Spleen (tissue), 11 donors: Measurements from ENCODE around the gene IQGAP1. TPM values are rescaled to one million over a fixed set of nuclear protein-coding genes. Genes with fewer than 3 reads are reported as not detected.
"Not testable (repeated sequence)": the region's sequence is repeated elsewhere in the genome, so short reads cannot be mapped to it uniquely, and the experiment has no call there.

ENCODE experiments used
- DNase-seq: peaks from one replicate; pipeline ENCODE4 v3.0.0-alpha.2; 2020
- H3K27ac ChIP-seq, 8 donors: fragments of 200-600 bp; sonication (generic) in 7 of 8; 1 replicate in 4 of 8; 2 replicates in 4 of 8; pipeline versions ENCODE4 v1.5.0 to v1.8.0; 2016 to 2021; ENCODE audit warnings: inconsistent platforms in 4 of 8, mild to moderate bottlenecking in 4 of 8, moderate library complexity in 1 of 8
- H3K27me3 ChIP-seq, 7 donors: fragments of 200-600 bp; sonication (generic) in 6 of 7; replicated peaks in 1 of 7; 1 replicate in 4 of 7; 2 replicates in 3 of 7; pipeline versions ENCODE4 v1.5.0 to v1.8.0; 2016 to 2021; ENCODE audit warnings: inconsistent platforms in 3 of 7, mild to moderate bottlenecking in 1 of 7
- H3K36me3 ChIP-seq, 6 donors: fragments of 200-600 bp; sonication (generic) in 5 of 6; 1 replicate in 4 of 6; 2 replicates in 2 of 6; pipeline versions ENCODE4 v1.5.0 to v1.8.0; 2016 to 2021; ENCODE audit warnings: inconsistent platforms in 2 of 6
- H3K4me1 ChIP-seq, 6 donors: fragments of 200-600 bp; sonication (generic) in 5 of 6; 1 replicate in 3 of 6; 2 replicates in 3 of 6; pipeline versions ENCODE4 v1.5.0 to v1.8.0; 2016 to 2021; ENCODE audit warnings: inconsistent platforms in 3 of 6
- H3K4me3 ChIP-seq, 8 donors: fragments of 200-600 bp; sonication (generic) in 7 of 8; 1 replicate in 4 of 8; 2 replicates in 4 of 8; pipeline versions ENCODE4 v1.5.0 to v1.8.0; 2016 to 2021; ENCODE audit warnings: inconsistent platforms in 4 of 8, mild to moderate bottlenecking in 4 of 8, moderate library complexity in 2 of 8
- H3K9me3 ChIP-seq, 8 donors: fragments of 200-600 bp; sonication (generic) in 7 of 8; 1 replicate in 4 of 8; 2 replicates in 4 of 8; pipeline versions ENCODE4 v1.5.0 to v1.8.0; 2016 to 2021; ENCODE audit warnings: inconsistent platforms in 4 of 8
- POLR2A ChIP-seq, 3 donors: fragments of 450-650 bp; IDR thresholded peaks; one replicate each; pipeline ENCODE4 v1.5.1; 2017; ENCODE audit warnings: antibody characterized with exemption in 3 of 3, mild to moderate bottlenecking in 1 of 3
- POLR2AphosphoS5 ChIP-seq, 3 donors: sonication (generic); formaldehyde crosslinking; IDR thresholded peaks; one replicate each; pipeline ENCODE4 v1.5.1; 2017; ENCODE audit warnings: antibody characterized with exemption in 3 of 3
- WGBS, 5 donors: extraction: QIAGEN DNeasy Blood & Tissue Kit in 3 of 5; methylation state at CpG; one replicate each; pipeline versions ENCODE4 v1.1.5 to v1.1.7; 2013 to 2018; 5-methylcytosine and 5-hydroxymethylcytosine counted together
- intact Hi-C: fragments of 100-400 bp; cut with DNase I; formaldehyde crosslinking; loops from one replicate; pipeline ENCODE4 v1.15.0; 2023; ENCODE audit warnings: low total_unique reads
- polyA plus RNA-seq, 3 donors: library from polyadenylated mRNA; stranded (reverse); fragments of 200-250 nt; gene quantifications; one replicate each; pipeline ENCODE4 v1.2.1, GENCODE V29; 2013
- total RNA-seq, 7 donors: library from RNA; depleted of rRNA in 3 of 7; stranded (reverse); fragments of >200 nt in 3 of 7; fragmentation: NEBNext Ultra II Directional in 4 of 7; extraction: Animal tissue kit (Norgen Biotek cat#: 25700) in 4 of 7; gene quantifications; one replicate each; pipeline versions ENCODE4 v1.1.0 to v1.2.1, GENCODE V29; 2016 to 2021
- TF ChIP-seq, protein P1 (sequence below), 11 experiments: fragments of 200-600 bp in 7 of 11; fragments of 450-650 bp in 4 of 11; sonication (generic) in 4 of 11; IDR thresholded peaks in 8 of 11; conservative IDR thresholded peaks in 3 of 11; 1 replicate in 7 of 11; 2 replicates in 4 of 11; pipeline versions ENCODE4 v1.4.0 to v1.8.0; 2016 to 2021; ENCODE audit warnings: antibody characterized with exemption in 11 of 11, inconsistent platforms in 4 of 11, mild to moderate bottlenecking in 1 of 11
- donor health status: healthy with polysubstance abuse.
- donor health status: DM: no; HTN: no; CAD: no; lungs with moderate emphysema.
- donor health status: DM: no; HTN: no; CAD: no.
- donor health status: Bipolar disorder and iron deficiency.
- donor health status: healthy.
- donor health status: DM: no; HTN: no; CAD: no.
- donor health status: DM: yes; HTN: yes; CAD: no.

The IQGAP1 gene
- total and polyA plus RNA-seq, 10 donors: 48.1 to 282 (median 219) TPM

DNA sequence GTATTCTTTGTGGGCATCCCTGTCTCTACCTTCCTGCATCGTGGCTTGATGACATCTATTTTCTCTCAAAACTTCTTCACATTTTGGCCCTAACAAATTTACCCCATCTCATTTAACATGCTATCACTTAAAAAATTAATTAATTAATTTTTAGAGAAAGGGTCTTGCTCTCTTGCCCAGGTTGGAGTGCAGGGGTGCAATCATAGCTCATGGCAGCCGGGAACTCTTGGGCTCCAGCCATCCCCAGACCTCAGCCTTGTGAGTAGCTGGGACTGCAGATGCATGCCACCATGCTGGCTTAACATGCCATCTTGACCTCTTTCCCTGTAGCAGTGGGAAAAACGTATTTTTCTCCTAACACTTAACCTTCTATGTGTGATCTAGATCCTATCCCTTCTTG lies 20.6 kb downstream of the IQGAP1 start:
- no peak for DNase-seq
- no peak for TF ChIP-seq POLR2A (IDR thresholded peaks at IDR 0.05)
- TF ChIP-seq, protein P1, sequence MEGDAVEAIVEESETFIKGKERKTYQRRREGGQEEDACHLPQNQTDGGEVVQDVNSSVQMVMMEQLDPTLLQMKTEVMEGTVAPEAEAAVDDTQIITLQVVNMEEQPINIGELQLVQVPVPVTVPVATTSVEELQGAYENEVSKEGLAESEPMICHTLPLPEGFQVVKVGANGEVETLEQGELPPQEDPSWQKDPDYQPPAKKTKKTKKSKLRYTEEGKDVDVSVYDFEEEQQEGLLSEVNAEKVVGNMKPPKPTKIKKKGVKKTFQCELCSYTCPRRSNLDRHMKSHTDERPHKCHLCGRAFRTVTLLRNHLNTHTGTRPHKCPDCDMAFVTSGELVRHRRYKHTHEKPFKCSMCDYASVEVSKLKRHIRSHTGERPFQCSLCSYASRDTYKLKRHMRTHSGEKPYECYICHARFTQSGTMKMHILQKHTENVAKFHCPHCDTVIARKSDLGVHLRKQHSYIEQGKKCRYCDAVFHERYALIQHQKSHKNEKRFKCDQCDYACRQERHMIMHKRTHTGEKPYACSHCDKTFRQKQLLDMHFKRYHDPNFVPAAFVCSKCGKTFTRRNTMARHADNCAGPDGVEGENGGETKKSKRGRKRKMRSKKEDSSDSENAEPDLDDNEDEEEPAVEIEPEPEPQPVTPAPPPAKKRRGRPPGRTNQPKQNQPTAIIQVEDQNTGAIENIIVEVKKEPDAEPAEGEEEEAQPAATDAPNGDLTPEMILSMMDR (IDR thresholded peaks at IDR 0.05 in 8 of 11, conservative IDR thresholded peaks at IDR 0.05 in 3 of 11): no peak
- TF ChIP-seq POLR2AphosphoS5 (IDR thresholded peaks at IDR 0.05): no peak
- intact Hi-C loops: no loop called here
- H3K36me3 ChIP-seq: peaks cover 0 to 11% (median 0%) of the 10 kb centered on the region in 6 donors
- peaks cover 24 to 92% (median 80%) of the 10 kb centered on the region in 6 donors for H3K4me1 ChIP-seq
- peak overlapping the region in 4 of 8 donors; percentile 6 to 65 (median 53) for H3K27ac ChIP-seq
- H3K27me3 ChIP-seq: no peaks in the 10 kb centered on the region
- H3K4me3 ChIP-seq: no peak overlapping the region
- no peaks in the 10 kb centered on the region for H3K9me3 ChIP-seq
- WGBS, 5 donors: 72 to 94% (median 89%) methylated on average over 3 of the region's 3 CpGs

DNA sequence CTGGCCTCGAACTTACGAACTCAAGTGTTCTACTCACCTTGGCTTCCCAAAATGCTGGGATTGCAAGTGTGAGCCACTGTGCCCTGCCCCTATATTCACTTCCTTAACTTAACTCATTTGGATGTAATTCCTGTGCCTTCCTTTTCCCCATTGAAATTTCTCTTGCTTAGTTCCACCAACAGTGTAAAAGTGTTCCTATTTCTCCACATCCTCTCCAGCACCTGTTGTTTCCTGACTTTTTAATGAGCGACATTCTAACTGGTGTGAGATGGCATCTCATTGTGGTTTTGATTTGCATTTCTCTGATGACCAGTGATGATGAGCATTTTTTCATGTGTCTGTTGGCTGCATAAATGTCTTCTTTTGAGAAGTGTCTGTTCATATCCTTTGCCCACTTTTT lies 21.5 kb downstream of the IQGAP1 start:
- Histone ChIP-seq H3K27ac (peak overlapping the region in 3 of 8 donors; percentile 45 to 65 (median 61)), H3K36me3 (peaks cover 0 to 11% (median 0%) of the 10 kb centered on the region in 6 donors), H3K4me1 (peaks cover 30 to 92% (median 81%) of the 10 kb centered on the region in 6 donors)
- DNase-seq, intact Hi-C loops, H3K4me3 ChIP-seq, H3K9me3 ChIP-seq, H3K27me3 ChIP-seq: not testable (repeated sequence)
- 83 to 91% (median 86%) methylated on average over 3 of the region's 3 CpGs for WGBS, 5 donors

DNA sequence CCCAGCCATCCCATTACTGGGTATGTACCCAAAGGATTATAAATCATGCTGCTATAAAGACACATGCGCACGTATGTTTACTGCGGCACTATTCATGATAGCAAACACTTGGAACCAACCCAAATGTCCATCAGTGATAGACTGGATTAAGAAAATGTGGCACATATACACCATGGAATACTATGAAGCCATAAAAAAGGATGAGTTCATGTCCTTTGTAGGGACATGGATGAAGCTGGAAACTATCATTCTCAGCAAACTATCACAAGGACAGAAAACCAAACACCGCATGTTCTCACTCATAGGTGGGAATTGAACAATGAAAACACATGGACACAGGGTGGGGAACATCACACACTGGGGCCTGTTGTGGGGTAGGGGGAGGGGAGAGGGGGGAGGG lies 22.3 kb downstream of the IQGAP1 start:
- Histone ChIP-seq H3K4me1 (peaks cover 30 to 92% (median 81%) of the 10 kb centered on the region in 6 donors), H3K36me3 (peaks cover 0 to 11% (median 0%) of the 10 kb centered on the region in 6 donors)
- intact Hi-C loops: loop anchor here (10.0 kb wide), 1 partner anchor 46 kb away; no protein-coding TSS in a partner anchor
- H3K27me3 ChIP-seq, H3K4me3 ChIP-seq, H3K27ac ChIP-seq, H3K9me3 ChIP-seq, DNase-seq: not testable (repeated sequence)
- WGBS, 5 donors: 96 to 99% (median 97%) methylated on average over 4 of the region's 4 CpGs

DNA sequence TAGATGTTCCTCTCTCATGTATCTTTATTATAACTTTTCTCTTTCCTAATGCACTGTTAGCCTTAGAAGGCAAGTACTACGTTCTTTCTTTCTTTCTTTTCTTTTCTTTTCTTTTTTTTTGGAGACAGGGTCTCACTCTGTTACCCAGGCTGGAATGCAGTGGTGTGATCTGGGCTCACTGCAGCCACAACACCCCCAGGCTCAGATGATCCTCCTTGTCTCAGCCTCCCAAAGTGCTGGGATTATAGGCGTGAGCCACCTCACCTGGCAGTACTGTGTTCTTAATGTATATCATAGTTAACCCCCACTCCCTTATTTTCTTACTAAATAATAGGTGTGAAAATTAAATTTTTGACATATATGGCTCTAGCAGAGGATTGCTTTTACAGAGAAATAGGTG lies 23.1 kb downstream of the IQGAP1 start:
- WGBS, 5 donors: 88 to 97% (median 93%) methylated on average over 2 of the region's 2 CpGs
- Histone ChIP-seq H3K4me3 (no peak overlapping the region), H3K4me1 (peaks cover 30 to 90% (median 76%) of the 10 kb centered on the region in 6 donors), H3K36me3 (peaks cover 0 to 11% (median 0%) of the 10 kb centered on the region in 6 donors), H3K27me3 (no peaks in the 10 kb centered on the region), H3K9me3 (no peaks in the 10 kb centered on the region), H3K27ac (peak overlapping the region in 3 of 8 donors; percentile 73 to 80 (median 77))
- no peak for TF ChIP-seq POLR2A (IDR thresholded peaks at IDR 0.05)
- TF ChIP-seq, protein P1 (IDR thresholded peaks at IDR 0.05 in 8 of 11, conservative IDR thresholded peaks at IDR 0.05 in 3 of 11): no peak
- TF ChIP-seq POLR2AphosphoS5 (IDR thresholded peaks at IDR 0.05): no peak
- DNase-seq: no peak
- intact Hi-C loops: loop anchor here (10.0 kb wide), 1 partner anchor 46 kb away; no protein-coding TSS in a partner anchor

DNA sequence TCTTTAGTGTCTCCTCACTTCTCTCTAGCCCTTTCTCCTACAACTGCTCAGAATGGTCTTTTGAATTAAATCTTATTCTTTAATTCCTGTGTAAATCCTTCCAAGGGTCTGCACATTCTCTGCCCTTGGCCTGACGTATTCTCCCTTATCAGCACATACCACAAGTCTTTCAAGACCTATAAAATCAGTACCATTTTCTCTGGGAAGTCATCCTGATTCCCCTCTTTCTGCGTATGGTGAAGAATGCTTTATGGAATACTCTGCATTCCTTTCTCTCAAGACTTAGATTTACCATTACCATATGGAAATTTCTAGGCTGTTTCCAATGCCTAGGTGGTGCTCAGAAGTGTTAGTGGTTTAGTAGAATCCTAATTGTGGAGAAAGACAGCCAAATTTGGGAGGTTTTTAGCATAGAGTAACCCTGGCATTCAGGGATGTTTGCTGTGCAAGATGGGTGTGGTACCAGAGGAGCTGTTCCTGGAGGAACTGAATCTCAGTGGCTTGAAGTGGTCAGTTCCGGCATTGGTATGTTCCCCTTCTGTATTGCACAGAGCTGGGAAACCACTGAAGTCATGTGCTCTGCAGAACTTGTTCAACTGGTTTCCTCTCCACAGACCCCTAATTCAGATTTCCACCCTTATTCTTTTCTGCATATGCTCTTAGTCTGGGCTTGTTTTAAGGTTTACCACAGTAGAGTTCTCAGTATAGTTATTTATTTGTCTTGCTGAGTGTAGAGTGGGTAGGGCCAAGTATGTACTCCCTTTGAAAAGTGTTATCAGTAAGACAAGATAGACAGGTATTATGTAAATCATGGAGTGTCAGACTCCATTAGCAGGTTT lies 24.5 kb downstream of the IQGAP1 start:
- DNase-seq: no peak
- whole genome bisulfite sequencing, 5 donors: 32 to 37% (median 33%) methylated on average over 3 of the region's 3 CpGs
- Histone ChIP-seq H3K4me1 (peaks cover 30 to 82% (median 65%) of the 10 kb centered on the region in 6 donors), H3K4me3 (peak overlapping the region in 1 of 8 donors; percentile 31), H3K36me3 (peaks cover 0 to 11% (median 0%) of the 10 kb centered on the region in 6 donors), H3K27me3 (no peaks in the 10 kb centered on the region), H3K9me3 (no peaks in the 10 kb centered on the region), H3K27ac (peak overlapping the region in 7 of 8 donors; percentile 19 to 80 (median 50))
- TF ChIP-seq POLR2AphosphoS5 (IDR thresholded peaks at IDR 0.05): peak in 1 of 3 donors; percentile 81
- TF ChIP-seq, protein P1 (IDR thresholded peaks at IDR 0.05 in 8 of 11, conservative IDR thresholded peaks at IDR 0.05 in 3 of 11): no peak
- intact Hi-C loops: loop anchor here (10.0 kb wide), 1 partner anchor 48 kb away; no protein-coding TSS in a partner anchor
